Mesodermal cell (in vitro differentiated cells): ENCODE data around the gene PTGER2.

Experiments
- H3K27ac ChIP-seq: 2 replicates; pipeline ENCODE4 v1.7.0; 2013; ENCODE audit warnings: mild to moderate bottlenecking, low read depth, low read length, moderate library complexity; ENCODE audit not compliant: severe bottlenecking
- H3K36me3 ChIP-seq: 2 replicates; pipeline ENCODE4 v1.7.1; 2013; ENCODE audit warnings: mild to moderate bottlenecking, low read length, moderate library complexity; ENCODE audit not compliant: control insufficient read depth, insufficient read depth
- H3K4me1 ChIP-seq: one replicate; pipeline ENCODE4 v1.7.1; 2013; ENCODE audit warnings: mild to moderate bottlenecking, low read length; ENCODE audit not compliant: insufficient read depth, control insufficient read depth, poor library complexity, severe bottlenecking
- H3K4me3 ChIP-seq: 2 replicates; pipeline ENCODE4 v1.7.0; 2013; ENCODE audit warnings: low read length, control low read depth, mild to moderate bottlenecking; ENCODE audit not compliant: insufficient read depth, poor library complexity, severe bottlenecking; ENCODE audit errors: extremely low read depth
- H3K9me3 ChIP-seq: 2 replicates; pipeline ENCODE4 v1.7.1; 2013; ENCODE audit warnings: mild to moderate bottlenecking, low read length, moderate library complexity; ENCODE audit not compliant: control insufficient read depth
- WGBS, 2 experiments: methylation state at CpG; one replicate each; pipeline ENCODE4 v1.1.5; 2013; ENCODE audit warnings: missing lambda C conversion rate in 2 of 2; ENCODE audit not compliant: insufficient coverage in 2 of 2; 5-methylcytosine and 5-hydroxymethylcytosine counted together

PTGER2 gene

GRCh38 chr14:52339262-52339661, 25.1 kb downstream of the PTGER2 start:
- 83 to 100% methylated on average over 1 of the region's 1 CpG for WGBS, 2 experiments
- Histone ChIP-seq H3K36me3 (no peaks in the 10 kb centered on the region), H3K4me1 (peaks cover 11% of the 10 kb centered on the region)

GRCh38 chr14:52342849-52343596, 28.9 kb downstream of the PTGER2 start:
- Histone ChIP-seq H3K36me3 (no peaks in the 10 kb centered on the region), H3K27ac (no peak overlapping the region), H3K4me1 (peaks cover 11% of the 10 kb centered on the region), H3K4me3 (no peak overlapping the region), H3K9me3 (no peaks in the 10 kb centered on the region)
- WGBS, 2 experiments, result 80 to 100% methylated on average over 1 of the region's 1 CpG

More at GRCh38 chr14:52339262-52339661, 25.1 kb downstream of the PTGER2 start:
- Histone ChIP-seq H3K9me3 (no peaks in the 10 kb centered on the region), H3K4me3 (no peak overlapping the region), H3K27ac (no peak overlapping the region)

GRCh38 chr14:52346778-52347177, 32.7 kb downstream of the PTGER2 start:
- Histone ChIP-seq H3K4me1 (peaks cover 19% of the 10 kb centered on the region), H3K27ac (no peak overlapping the region), H3K36me3 (no peaks in the 10 kb centered on the region), H3K9me3 (peaks cover 8% of the 10 kb centered on the region), H3K4me3 (no peak overlapping the region)
- WGBS, 2 experiments, result 84 to 92% methylated on average over 2 to 3 of the region's 4 CpGs

- Histone ChIP-seq H3K4me1 (peaks cover 15% of the 10 kb centered on the region), H3K9me3 (peaks cover 8% of the 10 kb centered on the region), H3K4me3 (no peak overlapping the region), H3K27ac (no peak overlapping the region), H3K36me3 (no peaks in the 10 kb centered on the region)
- 97 to 99% methylated on average over 4 of the region's 5 CpGs for WGBS, 2 experiments
Observed at GRCh38 chr14:52348279-52348678, 34.2 kb downstream of the PTGER2 start.

- no peaks in the 10 kb centered on the region for H3K36me3 ChIP-seq
- no peak overlapping the region for H3K4me3 ChIP-seq
- peaks cover 8% of the 10 kb centered on the region for H3K9me3 ChIP-seq
- H3K27ac ChIP-seq, result no peak overlapping the region
- H3K4me1 ChIP-seq, result peaks cover 14% of the 10 kb centered on the region
- 67 to 89% methylated on average over 1 of the region's 2 CpGs for WGBS, 2 experiments
Observed at GRCh38 chr14:52348776-52349175, 34.7 kb downstream of the PTGER2 start.

- Histone ChIP-seq H3K4me1 (peaks cover 15% of the 10 kb centered on the region), H3K9me3 (peaks cover 8% of the 10 kb centered on the region), H3K4me3 (no peak overlapping the region), H3K27ac (no peak overlapping the region), H3K36me3 (no peaks in the 10 kb centered on the region)
- WGBS, 2 experiments, result 100% methylated on average over 2 of the region's 2 CpGs; no CpG with 5 or more reads in 1 of the 2 experiments
Observed at GRCh38 chr14:52349731-52350130, 35.6 kb downstream of the PTGER2 start.

- Histone ChIP-seq H3K4me3 (no peak overlapping the region), H3K36me3 (no peaks in the 10 kb centered on the region), H3K27ac (peak overlapping the region; percentile 83), H3K9me3 (peaks cover 8% of the 10 kb centered on the region), H3K4me1 (peaks cover 22% of the 10 kb centered on the region)
- 50 to 100% methylated on average over 1 to 2 of the region's 3 CpGs for WGBS, 2 experiments
Observed at GRCh38 chr14:52350445-52350844, 36.3 kb downstream of the PTGER2 start.

GRCh38 chr14:52351233-52352060, 37.3 kb downstream of the PTGER2 start:
- H3K4me3 ChIP-seq, result no peak overlapping the region

GRCh38 chr14:52352061-52352491, 38.0 kb downstream of the PTGER2 start:
- peaks cover 8% of the 10 kb centered on the region for H3K9me3 ChIP-seq
- WGBS, 2 experiments, result 75 to 76% methylated on average over 2 to 3 of the region's 3 CpGs
- peaks cover 24% of the 10 kb centered on the region for H3K4me1 ChIP-seq
- H3K36me3 ChIP-seq, result no peaks in the 10 kb centered on the region
- H3K4me3 ChIP-seq, result no peak overlapping the region
- H3K27ac ChIP-seq, result peak overlapping the region; percentile 83

More at GRCh38 chr14:52351233-52352060, 37.3 kb downstream of the PTGER2 start:
- Histone ChIP-seq H3K9me3 (peaks cover 8% of the 10 kb centered on the region), H3K36me3 (no peaks in the 10 kb centered on the region), H3K27ac (peak overlapping the region; percentile 83), H3K4me1 (peaks cover 24% of the 10 kb centered on the region)
- WGBS, 2 experiments, result 75% methylated on average over 3 to 4 of the region's 7 CpGs

- WGBS, 2 experiments, result 71 to 79% methylated on average over 1 to 2 of the region's 4 CpGs
- Histone ChIP-seq H3K4me3 (no peak overlapping the region), H3K36me3 (no peaks in the 10 kb centered on the region), H3K9me3 (peaks cover 8% of the 10 kb centered on the region), H3K27ac (no peak overlapping the region), H3K4me1 (peaks cover 24% of the 10 kb centered on the region)
Observed at GRCh38 chr14:52352569-52352968, 38.5 kb downstream of the PTGER2 start.
